ENCODE results near the gene E2F2.

E2F2 gene

GRCh38 chr1:23568608-23569383, 37.8 kb upstream of the E2F2 start:
- Histone ChIP-seq H3K4me3 (ENCODE audit: insufficient read depth, low read length, poor library complexity, severe bottlenecking) (no peak overlapping the region), H3K4me2 (ENCODE audit: low read depth, low read length, poor library complexity, severe bottlenecking) (no peak overlapping the region), H3K9me2 (replicated peaks; ENCODE audit: insufficient read depth, low read length) (no peaks in the 10 kb centered on the region), H3K9ac (ENCODE audit: low read length) (no peak overlapping the region), H3K27ac (ENCODE audit: low read depth, low read length) (no peak overlapping the region), H3F3A (ENCODE audit: insufficient read depth) (no peaks in the 10 kb centered on the region; the same call in 1 of the 2 replicates), H3K27me3 (ENCODE audit: low read length) (no peaks in the 10 kb centered on the region), H3K79me2 (ENCODE audit: insufficient read depth, low read length) (no peaks in the 10 kb centered on the region), H3K36me3 (ENCODE audit: low read length) (no peaks in the 10 kb centered on the region), H2AFZ (ENCODE audit: low read depth, low read length, severe bottlenecking) (no peak overlapping the region), H4K20me1 (ENCODE audit: low read depth, low read length) (no peaks in the 10 kb centered on the region), H3K9me3 (ENCODE audit: insufficient read depth, low read length) (no peaks in the 10 kb centered on the region)
- TF ChIP-seq CTCF (IDR thresholded peaks at IDR 0.05; ENCODE audit: insufficient read depth, low read length, poor library complexity, severe bottlenecking) (no peak), EZH2phosphoT487 (conservative IDR thresholded peaks at IDR 0.05; ENCODE audit: low read length) (no peak)

GRCh38 chr1:23567996-23568607, 37.1 kb upstream of the E2F2 start:
- H3F3A ChIP-seq (ENCODE audit: insufficient read depth) = no peaks in the 10 kb centered on the region; the same call in 1 of the 2 replicates
- no peaks in the 10 kb centered on the region for H3K36me3 ChIP-seq (ENCODE audit: low read length)
- no peak overlapping the region for H3K27ac ChIP-seq (ENCODE audit: low read depth, low read length)
- no peaks in the 10 kb centered on the region for H4K20me1 ChIP-seq (ENCODE audit: low read depth, low read length)
- no peak for TF ChIP-seq CTCF (IDR thresholded peaks at IDR 0.05; ENCODE audit: insufficient read depth, low read length, poor library complexity, severe bottlenecking)
- no peak for TF ChIP-seq EZH2phosphoT487 (conservative IDR thresholded peaks at IDR 0.05; ENCODE audit: low read length)
- H3K9me2 ChIP-seq (replicated peaks; ENCODE audit: insufficient read depth, low read length) = no peaks in the 10 kb centered on the region
- no peak overlapping the region for H3K9ac ChIP-seq (ENCODE audit: low read length)
- H3K4me2 ChIP-seq (ENCODE audit: low read depth, low read length, poor library complexity, severe bottlenecking) = no peak overlapping the region
- no peaks in the 10 kb centered on the region for H3K9me3 ChIP-seq (ENCODE audit: insufficient read depth, low read length)
- H3K4me3 ChIP-seq (ENCODE audit: insufficient read depth, low read length, poor library complexity, severe bottlenecking) = no peak overlapping the region
- H2AFZ ChIP-seq (ENCODE audit: low read depth, low read length, severe bottlenecking) = no peak overlapping the region
- H3K79me2 ChIP-seq (ENCODE audit: insufficient read depth, low read length) = no peaks in the 10 kb centered on the region
- no peaks in the 10 kb centered on the region for H3K27me3 ChIP-seq (ENCODE audit: low read length)

GRCh38 chr1:23567629-23567995, 36.6 kb upstream of the E2F2 start:
- H3K9ac ChIP-seq (ENCODE audit: low read length) = no peak overlapping the region
- H3K9me3 ChIP-seq (ENCODE audit: insufficient read depth, low read length) = no peaks in the 10 kb centered on the region
- no peak overlapping the region for H2AFZ ChIP-seq (ENCODE audit: low read depth, low read length, severe bottlenecking)

More at GRCh38 chr1:23567629-23567995, 36.6 kb upstream of the E2F2 start:
- Histone ChIP-seq H3K4me2 (ENCODE audit: low read depth, low read length, poor library complexity, severe bottlenecking) (no peak overlapping the region), H3K27ac (ENCODE audit: low read depth, low read length) (no peak overlapping the region), H3K4me3 (ENCODE audit: insufficient read depth, low read length, poor library complexity, severe bottlenecking) (no peak overlapping the region), H4K20me1 (ENCODE audit: low read depth, low read length) (no peaks in the 10 kb centered on the region), H3K79me2 (ENCODE audit: insufficient read depth, low read length) (no peaks in the 10 kb centered on the region), H3K9me2 (replicated peaks; ENCODE audit: insufficient read depth, low read length) (no peaks in the 10 kb centered on the region), H3F3A (ENCODE audit: insufficient read depth) (no peaks in the 10 kb centered on the region; the same call in 1 of the 2 replicates), H3K36me3 (ENCODE audit: low read length) (no peaks in the 10 kb centered on the region), H3K27me3 (ENCODE audit: low read length) (no peaks in the 10 kb centered on the region)
- no peak for TF ChIP-seq CTCF (IDR thresholded peaks at IDR 0.05; ENCODE audit: insufficient read depth, low read length, poor library complexity, severe bottlenecking)
- TF ChIP-seq EZH2phosphoT487 (conservative IDR thresholded peaks at IDR 0.05; ENCODE audit: low read length) = no peak

Measured in SU-DHL-6 (cell line).